Loucy (cell line): ENCODE measurements around the gene PTCH1.

ENCODE experiments used
- CTCF ChIP-seq: fragments of 200-600 bp; sonication (generic); conservative IDR thresholded peaks from 2 replicates; pipeline ENCODE4 v1.5.1; 2014; ENCODE audit warnings: mild to moderate bottlenecking, antibody characterized with exemption, low read length
- EZH2phosphoT487 ChIP-seq: fragments of 200-600 bp; IDR thresholded peaks from 2 replicates; pipeline ENCODE4 v1.6.1; 2018; ENCODE audit warnings: antibody characterized with exemption, mild to moderate bottlenecking, moderate library complexity, borderline replicate concordance

GRCh38 chr9:95477885-95478284, 38.9 kb downstream of the PTCH1 start:
- no peak for TF ChIP-seq CTCF
- no peak for TF ChIP-seq EZH2phosphoT487
